ENCODE data around the gene SCYL1.
A peak's percentile ranks its signal among the peaks of the same experiment; 100 is the strongest.

SCYL1 gene

DNA sequence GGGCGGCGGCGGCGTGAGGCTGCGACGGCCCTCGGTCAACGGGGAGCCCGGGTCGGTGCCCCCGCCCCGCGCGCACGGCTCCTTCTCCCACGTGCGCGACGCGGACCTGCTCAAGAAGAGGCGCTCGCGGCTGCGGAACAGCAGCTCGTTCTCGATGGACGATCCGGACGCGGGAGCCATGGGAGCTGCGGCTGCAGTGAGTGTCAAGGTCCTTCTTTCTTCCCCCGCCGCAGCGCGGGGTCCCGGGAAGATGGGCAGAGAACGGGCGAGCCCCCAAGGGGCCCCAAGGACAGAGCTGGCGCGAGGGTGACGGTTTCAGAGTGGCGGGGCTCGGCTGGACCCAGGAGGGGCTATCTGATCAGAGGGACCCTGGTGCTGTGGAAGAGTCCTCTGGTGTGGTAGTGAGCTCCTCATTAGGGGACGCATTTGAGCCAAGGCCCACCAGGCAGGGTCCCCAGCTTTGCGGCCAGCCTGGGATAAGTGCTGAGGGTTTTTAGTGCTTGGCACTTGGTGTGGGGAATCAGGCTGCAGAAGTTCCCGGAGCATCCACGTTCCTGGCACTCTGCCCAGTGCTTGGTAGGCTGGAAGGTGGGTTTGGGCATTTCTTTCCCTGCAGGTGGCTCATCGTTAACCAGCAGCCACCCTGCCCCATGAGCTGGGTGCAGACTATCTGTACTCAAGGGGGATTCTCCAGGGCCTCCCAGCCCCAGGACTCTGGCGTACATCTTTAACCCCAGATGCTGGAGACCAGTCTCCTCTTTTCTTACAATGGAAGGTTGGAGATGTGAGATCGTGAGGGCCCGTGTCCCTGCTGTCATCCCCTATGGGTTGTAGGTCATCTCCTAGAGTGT lies 60.7 kb downstream of the SCYL1 start:
- no peak overlapping the region for H3K4me3 ChIP-seq (replicated peaks in 1 of 2; ENCODE audit: low read depth in 2 of 2, low read length in 2 of 2)
- no peak for DNase-seq (ENCODE audit: low read depth in 2 of 2)
- TF ChIP-seq, protein P1, sequence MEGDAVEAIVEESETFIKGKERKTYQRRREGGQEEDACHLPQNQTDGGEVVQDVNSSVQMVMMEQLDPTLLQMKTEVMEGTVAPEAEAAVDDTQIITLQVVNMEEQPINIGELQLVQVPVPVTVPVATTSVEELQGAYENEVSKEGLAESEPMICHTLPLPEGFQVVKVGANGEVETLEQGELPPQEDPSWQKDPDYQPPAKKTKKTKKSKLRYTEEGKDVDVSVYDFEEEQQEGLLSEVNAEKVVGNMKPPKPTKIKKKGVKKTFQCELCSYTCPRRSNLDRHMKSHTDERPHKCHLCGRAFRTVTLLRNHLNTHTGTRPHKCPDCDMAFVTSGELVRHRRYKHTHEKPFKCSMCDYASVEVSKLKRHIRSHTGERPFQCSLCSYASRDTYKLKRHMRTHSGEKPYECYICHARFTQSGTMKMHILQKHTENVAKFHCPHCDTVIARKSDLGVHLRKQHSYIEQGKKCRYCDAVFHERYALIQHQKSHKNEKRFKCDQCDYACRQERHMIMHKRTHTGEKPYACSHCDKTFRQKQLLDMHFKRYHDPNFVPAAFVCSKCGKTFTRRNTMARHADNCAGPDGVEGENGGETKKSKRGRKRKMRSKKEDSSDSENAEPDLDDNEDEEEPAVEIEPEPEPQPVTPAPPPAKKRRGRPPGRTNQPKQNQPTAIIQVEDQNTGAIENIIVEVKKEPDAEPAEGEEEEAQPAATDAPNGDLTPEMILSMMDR (IDR thresholded peaks at IDR 0.05; ENCODE audit: low read depth, low read length), result no peak

DNA sequence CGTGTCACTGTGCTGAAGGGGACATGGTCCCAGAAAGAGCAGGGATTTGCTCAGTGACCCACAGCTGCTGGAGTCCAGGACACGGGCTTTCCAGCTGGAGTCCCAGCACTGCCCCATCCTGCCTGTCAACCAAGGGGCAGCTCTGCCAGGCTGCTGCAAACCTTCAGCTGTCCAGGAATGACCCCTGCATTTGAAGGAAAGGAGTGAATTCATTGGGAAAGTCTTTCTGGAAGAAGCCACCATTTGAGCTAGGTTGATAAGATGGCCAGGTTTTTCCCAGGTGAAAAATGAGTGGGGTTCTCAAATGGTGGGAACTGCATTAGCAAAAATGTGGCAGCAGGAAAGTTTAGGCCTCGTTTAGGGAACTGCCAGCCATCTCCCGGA lies 61.4 kb downstream of the SCYL1 start:
- no peak overlapping the region for H3K4me3 ChIP-seq (replicated peaks in 1 of 2; ENCODE audit: low read depth in 2 of 2, low read length in 2 of 2)
- TF ChIP-seq, protein P1 (IDR thresholded peaks at IDR 0.05; ENCODE audit: low read depth, low read length), result no peak
- DNase-seq (ENCODE audit: low read depth in 2 of 2), result no peak

DNA sequence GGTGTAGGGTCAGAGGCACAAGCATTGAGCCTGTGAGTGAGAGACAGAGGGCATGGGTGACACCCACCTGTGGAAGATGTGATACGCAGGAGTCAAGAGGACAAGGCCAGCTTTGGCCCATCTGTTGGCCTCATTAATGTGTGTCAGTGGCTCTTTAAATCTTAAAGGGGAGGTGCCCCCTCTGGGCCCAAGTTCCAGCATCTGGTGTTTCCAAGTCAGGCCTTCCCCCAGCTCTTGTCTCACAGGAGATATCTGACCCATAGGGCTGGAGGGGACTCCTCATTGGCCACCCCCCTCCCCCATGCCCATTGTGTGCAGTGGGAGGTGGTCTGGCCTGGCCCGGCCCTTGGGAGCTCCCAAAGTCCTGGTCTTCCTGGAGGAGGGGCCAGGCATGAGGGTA lies 61.8 kb downstream of the SCYL1 start:
- peak; percentile 21 to 79 for DNase-seq (ENCODE audit: low read depth in 2 of 2)
- no peak overlapping the region for H3K4me3 ChIP-seq (replicated peaks in 1 of 2; ENCODE audit: low read depth in 2 of 2, low read length in 2 of 2)
- TF ChIP-seq, protein P1 (IDR thresholded peaks at IDR 0.05; ENCODE audit: low read depth, low read length), result no peak
